Neural cell (in vitro differentiated cells): Measurements from ENCODE around the gene TMEM190. TPM values are rescaled to one million over a fixed set of nuclear protein-coding genes. Genes with fewer than 3 reads are reported as not detected.
"Not testable (repeated sequence)": the region's sequence is repeated elsewhere in the genome, so short reads cannot be mapped to it uniquely, and the experiment has no call there.

Experiments used
- H2AFZ ChIP-seq: fragments of 200-600, 300-800 bp; sonication (generic), shearing (Covaris generic); 2 replicates; pipeline ENCODE4 v1.6.0; 2014; ENCODE audit warnings: low read depth, mild to moderate bottlenecking, antibody characterized with exemption, low read length, moderate library complexity
- H3F3A ChIP-seq: fragments of 200-600 bp; shearing (Covaris generic); 2 replicates; pipeline ENCODE4 v1.6.1; 2016; ENCODE audit warnings: mild to moderate bottlenecking, moderate library complexity, mixed read lengths, antibody characterized with exemption, low read length; ENCODE audit not compliant: insufficient read depth, poor library complexity, severe bottlenecking
- H3K27ac ChIP-seq: fragments of 200-600, 300-800 bp; sonication (generic), shearing (Covaris generic); 2 replicates; pipeline ENCODE4 v1.5.1; 2014; ENCODE audit warnings: mild to moderate bottlenecking, low read length, moderate library complexity
- H3K27me3 ChIP-seq: fragments of 300-800, 200-600 bp; sonication (generic), shearing (Covaris generic); 2 replicates; pipeline ENCODE4 v1.6.0; 2014; ENCODE audit warnings: mild to moderate bottlenecking, low read depth, low read length, moderate library complexity; ENCODE audit not compliant: insufficient read depth
- H3K36me3 ChIP-seq: fragments of 300-800, 200-600 bp; sonication (generic), shearing (Covaris generic); 2 replicates; pipeline ENCODE4 v1.5.1; 2014; ENCODE audit warnings: mild to moderate bottlenecking, antibody characterized with exemption, low read length, moderate library complexity; ENCODE audit not compliant: insufficient read depth
- H3K4me2 ChIP-seq: fragments of 300-800, 200-600 bp; sonication (generic), shearing (Covaris generic); 2 replicates; pipeline ENCODE4 v1.6.0; 2014; ENCODE audit warnings: mild to moderate bottlenecking, low read length
- H3K4me3 ChIP-seq: fragments of 300-800, 200-600 bp; sonication (generic), shearing (Covaris generic); 2 replicates; pipeline ENCODE4 v1.5.1; 2014; ENCODE audit warnings: mild to moderate bottlenecking, low read length, moderate library complexity
- H3K79me2 ChIP-seq: fragments of 200-600 bp; shearing (Covaris generic); replicated peaks from 2 replicates; pipeline ENCODE4 v1.6.0; 2014; ENCODE audit warnings: mild to moderate bottlenecking, low read length, moderate library complexity; ENCODE audit not compliant: insufficient read depth
- H3K9ac ChIP-seq: fragments of 300-800, 200-600 bp; sonication (generic), shearing (Covaris generic); 2 replicates; pipeline ENCODE4 v1.6.1; 2016; ENCODE audit warnings: mild to moderate bottlenecking, low read length, mixed read lengths
- H3K9me2 ChIP-seq: fragments of 200-600 bp; shearing (Covaris generic); 2 replicates; pipeline ENCODE4 v1.6.1; 2016; ENCODE audit warnings: mild to moderate bottlenecking, low read length, mixed read lengths; ENCODE audit not compliant: insufficient read depth
- H3K9me3 ChIP-seq: fragments of 200-600, 300-800 bp; sonication (generic), shearing (Covaris generic); 2 replicates; pipeline ENCODE4 v1.6.1; 2016; ENCODE audit warnings: mild to moderate bottlenecking, mixed run types, low read length, moderate library complexity, mixed read lengths
- H4K20me1 ChIP-seq: fragments of 200-600 bp; shearing (Covaris generic); 2 replicates; pipeline ENCODE4 v1.6.1; 2016; ENCODE audit warnings: mild to moderate bottlenecking, mixed run types; ENCODE audit not compliant: insufficient read depth
- EP300 ChIP-seq: fragments of 450-650 bp; conservative IDR thresholded peaks from 2 replicates; pipeline ENCODE4 v1.6.1; 2014; ENCODE audit warnings: antibody characterized with exemption, mild to moderate bottlenecking, moderate library complexity; ENCODE audit not compliant: poor library complexity, severe bottlenecking
- RAD21 ChIP-seq: fragments of 450-650 bp; conservative IDR thresholded peaks from 2 replicates; pipeline ENCODE4 v1.6.1; 2014; ENCODE audit warnings: antibody characterized with exemption, mild to moderate bottlenecking, moderate library complexity
- REST ChIP-seq: IDR thresholded peaks from 2 replicates; pipeline ENCODE4 v1.6.1; 2012; ENCODE audit warnings: borderline replicate concordance
- SMC3 ChIP-seq: fragments of 450-650 bp; conservative IDR thresholded peaks from 2 replicates; pipeline ENCODE4 v1.6.1; 2014; ENCODE audit warnings: antibody characterized with exemption, mild to moderate bottlenecking, moderate library complexity; ENCODE audit not compliant: poor library complexity
- polyA plus RNA-seq: library from polyadenylated mRNA; depleted of rRNA; stranded (reverse); fragments of >200 nt; gene quantifications from 2 replicates; pipeline ENCODE4 v1.2.3, GENCODE V29; 2014

Gene TMEM190
- polyA plus RNA-seq, 1 donor from 2014 or later = not detected

GRCh38 chr19:55419103-55419502 is 42.5 kb downstream of the TMEM190 start:
- no peak overlapping the region for H3K27ac ChIP-seq
- H3K9ac ChIP-seq = no peak overlapping the region
- H4K20me1 ChIP-seq = no peaks in the 10 kb centered on the region
- no peaks in the 10 kb centered on the region for H3F3A ChIP-seq
- H3K9me3 ChIP-seq = no peaks in the 10 kb centered on the region
- no peak overlapping the region for H3K4me3 ChIP-seq
- no peak overlapping the region for H3K4me2 ChIP-seq
- H3K9me2 ChIP-seq = no peaks in the 10 kb centered on the region
- TF ChIP-seq SMC3 (no peak), REST (no peak)
- H3K79me2 ChIP-seq = no peaks in the 10 kb centered on the region
- no peaks in the 10 kb centered on the region for H3K36me3 ChIP-seq
- H2AFZ ChIP-seq = no peak overlapping the region
- H3K27me3 ChIP-seq = no peaks in the 10 kb centered on the region

- Histone ChIP-seq H3F3A (no peaks in the 10 kb centered on the region), H2AFZ (no peak overlapping the region), H3K79me2 (no peaks in the 10 kb centered on the region), H3K27me3 (no peaks in the 10 kb centered on the region), H4K20me1 (no peaks in the 10 kb centered on the region), H3K9me2 (no peaks in the 10 kb centered on the region), H3K9me3 (no peaks in the 10 kb centered on the region), H3K4me3 (no peak overlapping the region), H3K27ac (no peak overlapping the region), H3K9ac (no peak overlapping the region), H3K36me3 (no peaks in the 10 kb centered on the region), H3K4me2 (no peak overlapping the region)
- no peak for TF ChIP-seq SMC3
- TF ChIP-seq EP300 = no peak
- no peak for TF ChIP-seq RAD21
Measured at GRCh38 chr19:55419624-55420236, 43.1 kb downstream of the TMEM190 start.

GRCh38 chr19:55421281-55421680 is 44.7 kb downstream of the TMEM190 start:
- not testable (repeated sequence) for H3K79me2 ChIP-seq, H3K9me3 ChIP-seq, H3K27ac ChIP-seq

More at GRCh38 chr19:55421281-55421680, 44.7 kb downstream of the TMEM190 start:
- H3F3A ChIP-seq, H3K4me3 ChIP-seq, H3K4me2 ChIP-seq, H4K20me1 ChIP-seq, H3K27me3 ChIP-seq, H2AFZ ChIP-seq, H3K36me3 ChIP-seq, H3K9ac ChIP-seq, H3K9me2 ChIP-seq: not testable (repeated sequence)
